Thyroid gland (tissue), 4 donors: ENCODE results near the gene FOXO1. TPM values are rescaled to one million over a fixed set of nuclear protein-coding genes. Genes with fewer than 3 reads are reported as not detected.

Source experiments
- DNase-seq, 2 donors: peaks; one replicate each; pipeline ENCODE4 v3.0.0-alpha.2; 2019
- H3K27ac ChIP-seq, 3 donors: fragments of 200-600 bp; sonication (generic); 1 replicate in 2 of 3; 2 replicates in 1 of 3; pipeline ENCODE4 v1.5.1; 2016 to 2019; ENCODE audit warnings: mild to moderate bottlenecking in 1 of 3, moderate library complexity in 1 of 3
- H3K27me3 ChIP-seq: fragments of 200-600 bp; sonication (generic); one replicate; pipeline ENCODE4 v1.5.1; 2019
- H3K36me3 ChIP-seq, 2 donors: fragments of 200-600 bp; sonication (generic); one replicate each; pipeline ENCODE4 v1.5.1; 2016 to 2019
- H3K4me1 ChIP-seq, 2 donors: fragments of 200-600 bp; sonication (generic); one replicate each; pipeline ENCODE4 v1.5.1; 2017 to 2019
- H3K4me3 ChIP-seq, 3 donors: fragments of 200-600 bp; sonication (generic); replicated peaks in 1 of 3; 1 replicate in 2 of 3; 2 replicates in 1 of 3; pipeline ENCODE4 v1.5.1; 2016; ENCODE audit warnings: mild to moderate bottlenecking in 1 of 3
- H3K9me3 ChIP-seq: fragments of 200-600 bp; sonication (generic); one replicate; pipeline ENCODE4 v1.5.1; 2017
- CTCF ChIP-seq, 6 experiments: fragments of 200-600 bp in 3 of 6; fragments of 450-650 bp in 3 of 6; sonication (generic) in 3 of 6; IDR thresholded peaks; one replicate each; pipeline ENCODE4 v1.5.1; 2016 to 2019; ENCODE audit warnings: antibody characterized with exemption in 6 of 6, mild to moderate bottlenecking in 2 of 6, inconsistent platforms in 1 of 6, moderate library complexity in 1 of 6
- POLR2A ChIP-seq, 2 donors: fragments of 450-650 bp; IDR thresholded peaks; one replicate each; pipeline ENCODE4 v1.6.1; 2017; ENCODE audit warnings: antibody characterized with exemption in 2 of 2, mild to moderate bottlenecking in 2 of 2, moderate library complexity in 1 of 2
- WGBS, 2 donors: methylation state at CpG; one replicate each; pipeline ENCODE4 v1.1.5; 2017; 5-methylcytosine and 5-hydroxymethylcytosine counted together
- intact Hi-C: fragments of 100-400 bp; cut with DNase I; formaldehyde crosslinking; loops from one replicate; pipeline ENCODE4 v1.15.1; 2023
- total RNA-seq, 4 donors: library from RNA; depleted of rRNA; stranded (reverse); fragments of >200 nt; gene quantifications; one replicate each; pipeline ENCODE4 v1.2.3, GENCODE V29; 2016

Gene FOXO1
- total RNA-seq, 4 donors from 2014 or later: 65.2 to 92.9 (median 70.0) TPM

DNA sequence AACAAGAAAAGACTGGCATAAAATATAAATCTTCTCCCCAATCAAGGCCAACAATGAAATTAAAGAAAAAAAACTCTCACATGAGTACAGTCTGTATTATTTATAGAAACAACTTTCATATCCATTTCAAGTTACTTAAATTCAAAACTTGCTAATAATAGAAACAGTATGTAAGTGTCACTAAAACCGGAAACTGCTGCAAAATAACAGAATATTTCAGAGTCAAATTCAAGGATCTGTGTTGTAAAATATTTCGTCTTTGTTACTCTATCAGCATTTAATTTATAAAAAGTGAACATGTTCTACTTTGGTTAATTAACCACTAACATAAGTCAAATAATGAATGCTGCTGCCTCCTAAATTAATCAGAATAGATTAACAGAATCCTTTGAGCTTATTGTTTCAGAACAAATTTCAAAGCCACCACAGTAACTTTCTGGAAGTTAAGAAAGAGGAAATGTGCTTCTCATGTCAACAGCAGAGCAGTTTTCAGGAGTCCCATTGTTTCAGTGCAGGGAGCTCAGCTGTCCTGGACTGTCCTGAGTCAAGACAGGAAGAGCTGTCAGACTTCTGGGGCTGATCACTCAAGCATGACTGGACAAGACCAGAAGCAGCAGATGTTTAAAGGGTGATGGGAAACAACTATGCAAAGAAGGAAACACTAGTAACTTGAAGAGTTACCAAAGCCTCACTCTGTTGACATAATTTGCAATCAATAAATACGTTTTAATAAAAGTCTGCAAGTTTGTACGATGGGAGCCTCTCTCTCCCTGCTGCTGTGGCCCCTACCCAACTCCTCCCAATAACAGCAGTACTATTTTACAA is 76.9 kb downstream of the FOXO1 start:
- no peak for TF ChIP-seq POLR2A (IDR thresholded peaks at IDR 0.05)
- TF ChIP-seq CTCF (IDR thresholded peaks at IDR 0.05): no peak
- Histone ChIP-seq H3K4me3 (no peak overlapping the region), H3K4me1 (peaks cover 93 to 100% of the 10 kb centered on the region in 2 donors), H3K36me3 (no peaks in the 10 kb centered on the region), H3K9me3 (no peaks in the 10 kb centered on the region), H3K27me3 (no peaks in the 10 kb centered on the region), H3K27ac (peak overlapping the region; percentile 13 to 55 (median 44))
- DNase-seq: no peak
- intact Hi-C loops: no loop called here
- WGBS, 2 donors: 41 to 44% methylated on average over 4 of the region's 4 CpGs

GRCh38 chr13:40588101-40588500 is 78.3 kb downstream of the FOXO1 start:
- Histone ChIP-seq H3K4me3 (no peak overlapping the region), H3K4me1 (peaks cover 82 to 86% of the 10 kb centered on the region in 2 donors), H3K27me3 (no peaks in the 10 kb centered on the region), H3K36me3 (no peaks in the 10 kb centered on the region), H3K9me3 (no peaks in the 10 kb centered on the region), H3K27ac (no peak overlapping the region)
- TF ChIP-seq CTCF (IDR thresholded peaks at IDR 0.05): no peak
- TF ChIP-seq POLR2A (IDR thresholded peaks at IDR 0.05): no peak
- no peak for DNase-seq
- 93 to 98% methylated on average over 2 of the region's 2 CpGs for WGBS, 2 donors
- intact Hi-C loops: no loop called here

DNA sequence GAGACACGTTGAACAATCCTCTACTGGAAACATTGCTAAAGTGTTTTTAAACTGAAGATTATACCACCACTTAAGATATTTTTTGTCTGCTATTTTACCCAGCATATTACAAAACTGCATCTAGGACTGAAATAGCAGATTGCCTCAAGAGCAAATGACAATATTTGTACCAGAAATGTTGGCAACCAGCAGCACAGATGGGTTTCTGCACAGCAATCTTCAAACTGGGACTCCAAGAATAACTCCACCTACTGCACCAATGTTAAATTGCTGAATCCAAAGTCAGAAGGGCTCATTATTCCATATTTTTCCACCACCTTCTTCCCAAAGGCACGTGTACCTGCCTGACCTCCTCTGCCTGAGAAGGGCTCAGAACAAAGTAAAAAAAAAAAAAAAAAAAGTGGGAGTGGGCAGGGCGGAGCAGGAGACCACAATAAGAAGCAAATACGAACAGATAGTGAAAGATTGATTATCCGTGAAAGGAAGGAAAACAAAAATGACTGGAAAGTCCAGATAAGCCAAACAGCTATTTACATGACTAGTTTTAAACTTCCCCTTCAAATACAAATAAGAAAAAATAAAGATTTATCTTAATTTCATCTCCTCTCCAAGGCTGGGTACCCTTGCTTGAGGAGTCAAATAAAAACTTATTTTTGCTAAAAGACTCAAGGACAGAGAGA is 79.4 kb downstream of the FOXO1 start:
- no peak for DNase-seq
- H3K27ac ChIP-seq: peak overlapping the region in 2 of 3 donors; percentile 12 to 32
- intact Hi-C loops: no loop called here
- 71 to 72% methylated on average over 5 of the region's 5 CpGs for WGBS, 2 donors
- H3K4me3 ChIP-seq: no peak overlapping the region
- TF ChIP-seq CTCF (IDR thresholded peaks at IDR 0.05) (no peak), POLR2A (IDR thresholded peaks at IDR 0.05) (no peak)
- peaks cover 74 to 76% of the 10 kb centered on the region in 2 donors for H3K4me1 ChIP-seq
- no peaks in the 10 kb centered on the region for H3K27me3 ChIP-seq
- no peaks in the 10 kb centered on the region for H3K9me3 ChIP-seq
- no peaks in the 10 kb centered on the region for H3K36me3 ChIP-seq

- DNase-seq: no peak
- TF ChIP-seq CTCF (IDR thresholded peaks at IDR 0.05): no peak
- TF ChIP-seq POLR2A (IDR thresholded peaks at IDR 0.05): no peak
- Histone ChIP-seq H3K36me3 (no peaks in the 10 kb centered on the region), H3K27ac (peak overlapping the region in 2 of 3 donors; percentile 32 to 36), H3K4me1 (peaks cover 74% of the 10 kb centered on the region in 2 donors), H3K9me3 (no peaks in the 10 kb centered on the region), H3K27me3 (no peaks in the 10 kb centered on the region), H3K4me3 (no peak overlapping the region)
- intact Hi-C loops: no loop called here
- WGBS, 2 donors: 65 to 82% methylated on average over 1 of the region's 1 CpG
These were observed 80.5 kb downstream of the FOXO1 start for GRCh38 chr13:40585911-40586471.

DNA sequence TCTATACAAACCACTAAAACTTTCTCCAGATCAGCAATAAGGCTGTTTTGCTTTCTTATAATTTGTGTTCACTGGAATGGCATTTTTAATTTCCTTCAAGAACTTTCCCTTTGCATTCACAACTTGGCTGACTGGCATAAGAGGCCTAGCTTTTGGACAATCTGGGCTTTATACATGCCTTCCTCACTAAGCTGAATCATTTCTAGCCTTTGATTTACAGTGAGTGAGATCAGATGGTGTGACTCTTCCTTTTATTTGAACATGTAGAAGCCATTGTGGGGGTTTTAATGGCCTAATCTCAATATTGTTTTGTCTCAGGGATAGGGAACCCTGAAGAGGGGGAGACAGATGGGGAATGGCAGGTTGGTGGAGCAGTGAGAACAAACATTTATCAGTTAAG is 82.7 kb downstream of the FOXO1 start:
- intact Hi-C loops: no loop called here

More for the DNA sequence above, 82.7 kb downstream of the FOXO1 start:
- H3K9me3 ChIP-seq: no peaks in the 10 kb centered on the region
- no peak overlapping the region for H3K4me3 ChIP-seq
- no peaks in the 10 kb centered on the region for H3K36me3 ChIP-seq
- H3K27ac ChIP-seq: no peak overlapping the region
- no peak for DNase-seq
- H3K4me1 ChIP-seq: peaks cover 73 to 74% of the 10 kb centered on the region in 2 donors
- no peaks in the 10 kb centered on the region for H3K27me3 ChIP-seq
- TF ChIP-seq POLR2A (IDR thresholded peaks at IDR 0.05) (no peak), CTCF (IDR thresholded peaks at IDR 0.05) (no peak)
